Endothelial cell of hepatic sinusoid (primary cell): ENCODE results near the gene MCCC2.
"Not testable (repeated sequence)": the region's sequence is repeated elsewhere in the genome, so short reads cannot be mapped to it uniquely, and the experiment has no call there.

ENCODE experiments used
- in situ Hi-C: cut with HindIII; loops from 2 replicates; pipeline ENCODE4 v1.10.0; 2017; ENCODE audit warnings: low sequenced_read_pairs

Gene MCCC2

GRCh38 chr5:71597001-71597400 lies 9.9 kb downstream of the MCCC2 start:
- in situ Hi-C loops, result no loop called here

DNA sequence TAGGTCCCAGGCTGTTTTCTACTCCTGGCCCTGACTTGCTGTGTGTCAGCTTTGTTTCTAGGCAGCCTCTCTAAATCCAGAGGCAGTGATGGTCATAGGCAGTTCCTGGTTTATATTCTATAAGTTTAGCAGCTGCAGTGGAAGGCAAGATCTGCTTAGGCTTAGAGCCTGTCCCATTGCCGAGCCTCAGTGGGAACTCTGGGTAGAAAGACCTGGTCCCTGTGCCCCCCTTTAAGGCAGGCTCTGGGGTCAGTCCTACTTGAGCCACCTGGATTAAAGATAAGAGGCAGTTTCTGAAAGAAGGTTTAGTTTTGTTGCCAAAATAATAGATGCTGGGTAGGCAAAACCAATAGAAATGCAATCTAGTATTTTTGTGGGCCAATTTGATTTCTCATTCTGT lies 13.6 kb downstream of the MCCC2 start:
- in situ Hi-C loops, result no loop called here

GRCh38 chr5:71601222-71602026 lies 14.3 kb downstream of the MCCC2 start:
- in situ Hi-C loops, result no loop called here

DNA sequence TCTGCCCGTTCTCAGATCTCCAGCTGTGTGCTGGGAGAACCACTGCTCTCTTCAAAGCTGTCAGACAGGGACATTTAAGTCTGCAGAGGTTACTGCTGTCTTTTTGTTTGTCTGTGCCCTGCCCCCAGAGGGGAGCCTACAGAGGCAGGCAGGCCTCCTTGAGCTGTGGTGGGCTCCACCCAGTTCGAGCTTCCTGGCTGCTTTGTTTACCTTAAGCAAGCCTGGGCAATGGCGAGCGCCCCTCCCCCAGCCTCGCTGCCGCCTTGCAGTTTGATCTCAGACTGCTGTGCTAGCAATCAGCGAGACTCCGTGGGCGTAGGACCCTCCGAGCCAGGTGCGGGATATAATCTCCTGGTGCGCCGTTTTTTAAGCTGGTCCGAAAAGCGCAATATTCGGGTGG lies 22.8 kb downstream of the MCCC2 start:
- in situ Hi-C loops, result not testable (repeated sequence)

DNA sequence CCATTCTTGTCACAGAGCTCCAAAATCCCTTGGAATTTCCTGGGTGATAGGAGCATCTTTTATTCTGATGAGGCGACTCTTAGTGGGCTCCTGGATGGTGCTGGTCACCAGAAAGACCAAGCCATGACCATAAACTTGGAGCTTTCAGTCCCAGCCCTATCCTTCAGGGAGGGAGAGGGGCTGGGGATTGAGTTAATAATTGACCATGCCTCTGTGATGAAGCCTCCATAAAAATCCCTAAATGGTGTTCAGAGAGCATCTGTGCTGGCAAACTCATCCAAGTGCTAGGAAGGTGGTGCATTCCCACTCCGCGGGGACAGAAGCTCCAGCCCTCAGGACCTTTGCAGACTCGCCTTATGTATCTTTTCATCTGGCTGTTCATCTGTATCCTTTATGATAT lies 28.7 kb downstream of the MCCC2 start:
- in situ Hi-C loops, result no loop called here

GRCh38 chr5:71620630-71621029 lies 33.5 kb downstream of the MCCC2 start:
- in situ Hi-C loops, result no loop called here

- in situ Hi-C loops, result no loop called here
Measured at GRCh38 chr5:71621268-71621667, 34.1 kb downstream of the MCCC2 start.

GRCh38 chr5:71621741-71622140 lies 34.6 kb downstream of the MCCC2 start:
- in situ Hi-C loops, result no loop called here

GRCh38 chr5:71623221-71623794 lies 36.2 kb downstream of the MCCC2 start:
- in situ Hi-C loops, result no loop called here

- in situ Hi-C loops, result no loop called here
Measured at GRCh38 chr5:71629950-71630349, 42.8 kb downstream of the MCCC2 start.

- in situ Hi-C loops, result no loop called here
Measured at GRCh38 chr5:71631070-71631469, 43.9 kb downstream of the MCCC2 start.

GRCh38 chr5:71632168-71632567 lies 45.0 kb downstream of the MCCC2 start:
- in situ Hi-C loops, result no loop called here

DNA sequence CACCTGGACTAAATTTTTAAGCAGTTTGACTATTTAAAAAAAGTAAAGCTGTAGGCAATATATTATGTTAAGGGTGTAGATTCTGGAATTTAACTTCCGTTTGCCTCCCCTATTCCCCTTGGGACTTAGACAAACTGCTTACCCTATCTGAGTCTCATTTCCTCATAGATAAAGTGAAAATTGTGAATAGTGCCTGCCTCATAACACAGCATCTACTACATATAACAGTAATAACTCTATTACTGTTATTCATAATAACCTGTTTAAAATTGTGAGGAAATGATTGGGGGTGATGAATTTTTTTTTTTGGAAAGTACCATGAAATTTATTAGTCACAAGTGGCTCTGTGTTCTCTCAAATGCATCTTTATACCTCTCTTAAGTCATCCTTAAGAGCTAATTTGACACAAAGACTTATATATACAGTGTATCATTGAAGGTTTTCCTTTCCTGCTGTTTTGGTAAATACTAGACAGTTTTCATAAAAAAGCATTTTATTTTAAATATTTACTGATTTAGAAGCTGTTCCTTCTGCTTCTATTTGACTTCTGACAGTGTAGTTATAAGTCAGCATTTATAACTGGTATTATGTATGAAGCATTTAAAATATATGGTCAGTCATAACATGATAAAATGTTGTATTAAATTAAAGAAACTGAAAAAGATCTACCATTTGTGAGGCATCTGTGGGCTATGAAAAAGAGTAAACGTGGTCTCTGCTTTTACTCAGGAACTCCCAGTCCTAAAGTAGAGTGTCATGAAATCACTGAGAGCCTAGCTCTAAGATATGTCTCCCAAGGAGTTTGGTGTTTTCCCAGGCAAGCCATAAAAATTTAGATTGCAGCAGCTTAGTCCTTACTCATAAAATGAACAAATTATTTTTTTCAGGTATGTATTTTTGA lies 46.4 kb downstream of the MCCC2 start:
- in situ Hi-C loops, result no loop called here

GRCh38 chr5:71637133-71637532 lies 50.0 kb downstream of the MCCC2 start:
- in situ Hi-C loops, result no loop called here

DNA sequence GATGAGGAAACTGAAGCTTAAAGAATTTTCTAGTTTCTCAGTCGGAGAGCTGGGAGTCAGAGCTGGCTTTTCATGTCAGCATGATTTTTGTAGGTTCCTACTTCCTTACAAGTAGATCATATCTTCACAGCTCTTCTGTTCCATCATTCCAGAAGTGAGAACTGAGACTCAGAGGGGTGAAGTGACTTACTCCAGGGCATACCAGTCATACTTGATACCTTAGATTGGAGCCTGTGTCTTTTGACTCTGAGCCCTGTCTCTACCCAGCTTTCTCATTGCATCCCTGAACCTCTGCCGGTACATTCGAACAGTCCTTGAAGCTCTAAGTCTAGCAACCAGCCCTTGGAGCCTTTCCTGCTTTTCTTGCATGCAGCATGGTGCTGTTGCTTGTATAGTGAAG lies 53.3 kb downstream of the MCCC2 start:
- in situ Hi-C loops, result loop anchor here (5.0 kb wide), 1 partner anchor 77 kb away; the partner anchor contains the start of gene CARTPT

DNA sequence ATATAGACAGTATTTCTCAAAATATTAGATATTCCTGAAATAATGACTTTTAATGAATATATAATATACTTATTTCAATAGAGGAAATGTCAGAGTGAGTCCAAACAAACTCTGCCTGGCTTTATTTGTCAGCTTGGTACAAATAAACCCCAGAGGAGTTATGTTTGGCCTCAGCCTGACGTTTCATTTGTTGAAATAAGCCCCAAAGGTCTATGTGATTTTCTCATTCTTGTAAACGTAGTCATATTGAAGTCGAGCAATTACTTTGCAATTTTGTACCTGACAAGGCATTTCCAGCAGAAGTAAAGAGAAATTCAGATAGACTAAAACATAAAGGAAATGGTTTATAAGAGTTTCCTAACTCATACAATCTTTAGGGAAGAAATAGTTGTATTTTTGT lies 57.9 kb downstream of the MCCC2 start:
- in situ Hi-C loops, result no loop called here

DNA sequence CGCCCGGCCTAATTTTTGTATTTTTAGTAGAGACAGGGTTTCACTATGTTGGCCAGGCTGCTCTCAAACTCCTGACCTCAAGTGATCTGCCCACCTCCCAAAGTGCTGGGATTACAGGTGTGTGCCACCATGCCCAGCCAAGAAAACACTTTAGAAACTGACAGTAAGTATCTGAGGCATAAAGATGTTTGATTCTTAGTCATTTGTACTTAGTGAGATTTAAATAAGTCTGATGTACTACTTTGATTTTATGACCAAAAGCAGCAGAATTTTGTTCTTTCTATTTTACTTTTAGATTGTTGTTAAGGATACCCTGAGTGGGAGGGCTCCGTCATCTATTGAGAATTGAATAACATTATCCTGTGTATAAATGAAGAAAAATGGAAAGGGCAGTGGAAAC lies 63.8 kb downstream of the MCCC2 start:
- in situ Hi-C loops, result not testable (repeated sequence)

DNA sequence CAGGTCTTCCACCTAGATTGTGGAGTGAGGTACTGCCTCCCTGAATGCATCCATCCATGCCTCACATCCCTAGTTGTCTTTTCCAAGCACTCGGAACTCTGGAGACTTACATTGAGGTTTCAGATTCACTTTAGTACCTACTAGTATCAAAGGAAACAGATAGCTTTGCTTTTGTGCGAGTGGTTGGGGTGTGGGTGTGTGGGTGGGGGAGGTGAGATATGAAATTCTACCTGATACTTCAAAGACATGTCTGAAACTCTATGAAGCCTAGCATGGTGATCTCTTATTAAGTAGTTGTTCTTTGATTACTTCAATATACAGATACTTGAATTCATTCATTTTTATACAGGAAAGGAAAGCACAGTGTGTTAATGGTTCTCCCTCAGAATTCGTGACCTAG lies 64.4 kb downstream of the MCCC2 start:
- in situ Hi-C loops, result no loop called here

DNA sequence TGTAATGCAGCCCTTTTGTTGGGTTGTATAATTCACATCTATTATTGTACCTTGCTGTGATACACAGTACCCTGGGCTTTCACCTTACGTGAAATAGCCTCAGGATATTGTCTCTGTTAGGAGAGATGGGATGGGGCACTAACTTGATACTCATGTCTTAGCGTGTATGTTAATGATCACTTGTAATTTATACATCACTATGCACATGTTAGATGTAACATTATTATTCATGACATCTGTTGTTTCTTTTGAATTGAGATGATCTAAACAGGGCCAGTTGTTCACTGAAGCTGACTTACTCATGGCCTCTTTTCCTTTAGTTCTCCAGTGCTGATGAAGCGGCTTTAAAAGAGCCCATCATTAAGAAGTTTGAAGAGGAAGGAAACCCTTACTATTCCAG lies 65.2 kb downstream of the MCCC2 start:
- in situ Hi-C loops, result no loop called here

DNA sequence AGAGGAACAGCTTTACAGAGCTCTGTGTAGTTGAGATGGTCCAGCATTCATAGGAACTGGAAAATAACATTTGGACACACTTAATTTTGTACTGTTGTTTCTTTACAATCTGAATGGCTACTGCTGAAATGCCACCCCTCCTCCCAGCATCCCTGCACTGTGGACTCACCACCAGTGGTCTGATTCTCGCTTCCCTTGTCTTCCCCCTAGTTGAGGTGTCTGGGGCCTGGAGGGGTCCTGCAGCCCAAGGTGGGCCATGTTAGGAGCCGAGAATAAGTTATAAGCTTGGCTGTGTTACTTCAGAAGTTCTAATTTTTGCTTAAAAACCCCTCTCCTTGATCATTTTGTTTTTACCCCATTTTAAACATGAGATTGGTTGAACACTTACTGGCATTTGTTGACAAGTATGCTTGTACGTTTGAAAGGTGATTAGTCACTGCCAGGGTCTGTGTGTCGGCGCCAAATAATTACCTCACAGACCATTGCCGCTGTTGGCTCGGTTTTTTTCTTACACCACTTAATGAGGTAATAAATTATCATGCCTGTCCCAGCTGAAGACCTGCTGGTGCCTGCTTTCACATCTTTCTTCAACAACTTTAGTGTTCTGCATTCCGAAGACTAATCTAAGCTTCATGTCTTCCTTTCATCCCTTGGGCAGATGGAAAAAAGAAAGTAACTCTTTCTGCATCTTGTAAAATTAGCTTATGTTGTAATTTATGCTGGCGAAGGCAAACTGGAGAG lies 65.8 kb downstream of the MCCC2 start:
- in situ Hi-C loops, result no loop called here
